ENCODE results near the gene ALKBH4.
"Not testable (repeated sequence)": the region's sequence is repeated elsewhere in the genome, so short reads cannot be mapped to it uniquely, and the experiment has no call there.

The ALKBH4 gene, protein sequence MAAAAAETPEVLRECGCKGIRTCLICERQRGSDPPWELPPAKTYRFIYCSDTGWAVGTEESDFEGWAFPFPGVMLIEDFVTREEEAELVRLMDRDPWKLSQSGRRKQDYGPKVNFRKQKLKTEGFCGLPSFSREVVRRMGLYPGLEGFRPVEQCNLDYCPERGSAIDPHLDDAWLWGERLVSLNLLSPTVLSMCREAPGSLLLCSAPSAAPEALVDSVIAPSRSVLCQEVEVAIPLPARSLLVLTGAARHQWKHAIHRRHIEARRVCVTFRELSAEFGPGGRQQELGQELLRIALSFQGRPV

DNA sequence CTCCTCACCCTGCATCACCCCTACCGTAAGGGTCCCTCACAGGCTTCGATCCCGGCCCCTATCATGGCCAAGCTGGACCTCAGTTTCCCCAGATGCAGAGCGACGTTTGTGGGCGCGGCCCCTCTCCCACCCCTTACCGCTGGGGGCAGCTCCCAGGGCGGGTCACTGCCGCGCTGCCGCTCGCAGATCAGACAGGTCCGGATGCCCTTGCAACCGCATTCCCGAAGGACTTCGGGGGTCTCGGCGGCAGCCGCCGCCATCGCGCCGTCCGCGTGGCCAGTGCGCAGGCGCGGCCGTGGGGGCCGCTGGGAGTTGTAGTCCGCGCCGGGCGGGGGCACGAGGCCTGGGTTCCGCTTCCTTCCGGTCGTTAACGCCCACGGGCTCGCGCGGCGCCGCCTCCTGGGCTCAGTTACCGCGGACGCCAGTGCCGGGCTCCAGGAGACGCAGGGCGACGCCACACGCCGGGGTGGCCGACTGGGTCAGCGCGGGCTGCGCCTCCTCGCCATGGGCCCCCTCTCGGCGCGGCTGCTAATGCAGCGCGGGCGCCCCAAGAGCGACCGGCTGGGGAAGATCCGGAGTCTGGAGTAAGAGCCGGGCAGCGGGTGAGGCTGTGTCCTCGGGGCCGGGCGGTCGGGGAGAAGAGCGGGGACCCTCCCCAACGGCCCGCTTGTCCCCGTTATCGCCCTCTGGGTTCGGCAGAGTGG is at the start of gene ALKBH4, which contains the start of gene LRWD1:
ALKBH4 (minus strand) TSS at position 287 of the 704 bp plus-strand sequence; CDS start at position 260, 27 bp downstream.
LRWD1 (plus strand) TSS at position 408 of the 704 bp plus-strand sequence; CDS start at position 505, 97 bp downstream.
- Mint-ChIP-seq H3K4me3 (peak within 1 kb of the TSS; percentile 94), H3K27me3 (no peaks in the 10 kb centered on the region), H3K36me3 (no peaks in the 10 kb centered on the region), H3K27ac (peak within 1 kb of the TSS; percentile 84), H3K4me1 (ENCODE audit: low read depth) (peaks cover 25% of the 10 kb centered on the region), H3K9me3 (ENCODE audit: low read depth) (no peaks in the 10 kb centered on the region)

DNA sequence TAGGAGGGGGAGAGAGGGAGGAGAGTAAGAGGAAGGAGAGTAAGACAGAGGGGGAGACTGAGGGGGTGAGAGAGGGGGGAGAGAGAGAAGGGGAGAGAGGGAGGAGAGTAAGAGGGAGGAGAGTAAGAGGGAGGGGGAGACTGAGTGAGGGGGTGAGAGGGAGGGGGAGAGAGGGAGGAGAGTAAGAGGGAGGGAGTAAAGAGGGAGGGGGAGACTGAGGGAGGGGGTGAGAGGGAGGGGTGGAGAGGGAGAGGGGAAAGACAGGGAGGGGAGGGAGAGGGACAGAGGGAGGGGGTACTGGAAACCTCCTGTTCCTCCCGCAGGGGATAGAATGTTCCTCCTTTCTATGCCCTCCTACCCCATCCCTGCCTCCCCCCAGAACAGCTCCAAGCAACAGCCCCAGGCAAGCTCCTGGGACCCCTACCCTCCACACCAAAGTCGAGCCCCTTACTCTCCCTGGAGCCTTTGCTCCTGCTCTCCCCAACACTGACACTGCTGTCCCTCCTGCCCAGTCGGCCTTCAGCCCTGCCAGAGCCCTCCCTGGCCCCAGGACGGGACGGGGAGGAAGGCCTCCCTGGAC is 48.1 kb upstream of the ALKBH4 start:
- H3K4me3 Mint-ChIP-seq; H3K36me3 Mint-ChIP-seq; H3K9me3 Mint-ChIP-seq (ENCODE audit: low read depth); H3K27ac Mint-ChIP-seq; H3K4me1 Mint-ChIP-seq (ENCODE audit: low read depth); H3K27me3 Mint-ChIP-seq: not testable (repeated sequence)

DNA sequence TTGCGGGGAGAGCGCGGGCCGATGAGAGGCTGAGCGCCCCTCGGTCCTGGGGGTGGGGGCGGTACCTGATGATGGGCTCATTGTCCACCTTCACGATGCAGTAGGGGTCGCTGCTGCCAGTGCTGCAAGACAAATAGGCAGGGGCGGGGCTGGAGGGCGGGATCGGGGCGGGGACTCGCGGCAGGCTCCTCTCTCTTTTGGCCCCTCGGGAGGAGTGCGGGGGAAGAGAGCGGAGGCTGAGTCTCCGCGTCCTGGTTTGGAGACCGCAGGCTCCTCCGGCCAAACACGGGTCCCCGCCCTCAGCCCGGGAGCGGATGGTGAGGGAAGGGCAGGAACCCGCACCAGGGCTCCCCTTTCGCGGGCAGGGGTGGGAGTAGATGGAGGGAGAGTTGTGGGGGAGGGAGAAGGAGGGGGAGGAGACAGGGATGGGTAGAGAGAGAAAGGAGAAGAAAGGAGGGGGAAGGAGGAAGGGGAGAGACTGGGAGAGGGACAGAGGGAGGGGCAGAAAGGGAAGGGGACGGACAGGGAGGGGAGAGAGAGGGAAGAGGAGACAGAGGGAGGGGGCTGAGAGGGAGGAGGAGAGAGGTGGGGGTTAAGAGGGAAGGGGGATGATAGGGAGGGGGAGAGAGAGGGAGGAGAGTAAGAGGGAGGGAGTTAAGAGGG is 47.3 kb upstream of the ALKBH4 start:
- H3K4me1 Mint-ChIP-seq (ENCODE audit: low read depth); H3K27ac Mint-ChIP-seq; H3K27me3 Mint-ChIP-seq; H3K9me3 Mint-ChIP-seq (ENCODE audit: low read depth); H3K4me3 Mint-ChIP-seq; H3K36me3 Mint-ChIP-seq: not testable (repeated sequence)

DNA sequence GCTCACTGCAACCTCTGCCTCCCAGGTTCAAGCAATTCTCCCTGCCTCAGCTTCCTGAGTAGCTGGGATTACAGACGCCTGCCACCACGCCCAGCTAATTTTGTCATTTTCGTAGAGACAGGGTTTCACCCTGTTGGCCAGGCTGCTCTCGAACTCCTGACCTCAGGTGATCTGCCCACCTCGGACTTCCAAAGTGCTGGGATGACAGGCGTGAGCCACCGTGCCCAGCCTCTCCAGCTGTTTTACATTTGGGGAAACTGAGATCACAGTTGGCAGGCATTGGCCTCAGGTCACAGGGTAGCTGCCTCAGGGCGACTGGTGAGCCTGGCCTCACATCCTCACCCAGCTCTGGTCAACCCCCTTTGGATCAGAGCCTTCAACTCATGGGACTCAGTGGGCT is 45.9 kb upstream of the ALKBH4 start:
- not testable (repeated sequence) for H3K27ac Mint-ChIP-seq; H3K27me3 Mint-ChIP-seq; H3K9me3 Mint-ChIP-seq (ENCODE audit: low read depth)

DNA sequence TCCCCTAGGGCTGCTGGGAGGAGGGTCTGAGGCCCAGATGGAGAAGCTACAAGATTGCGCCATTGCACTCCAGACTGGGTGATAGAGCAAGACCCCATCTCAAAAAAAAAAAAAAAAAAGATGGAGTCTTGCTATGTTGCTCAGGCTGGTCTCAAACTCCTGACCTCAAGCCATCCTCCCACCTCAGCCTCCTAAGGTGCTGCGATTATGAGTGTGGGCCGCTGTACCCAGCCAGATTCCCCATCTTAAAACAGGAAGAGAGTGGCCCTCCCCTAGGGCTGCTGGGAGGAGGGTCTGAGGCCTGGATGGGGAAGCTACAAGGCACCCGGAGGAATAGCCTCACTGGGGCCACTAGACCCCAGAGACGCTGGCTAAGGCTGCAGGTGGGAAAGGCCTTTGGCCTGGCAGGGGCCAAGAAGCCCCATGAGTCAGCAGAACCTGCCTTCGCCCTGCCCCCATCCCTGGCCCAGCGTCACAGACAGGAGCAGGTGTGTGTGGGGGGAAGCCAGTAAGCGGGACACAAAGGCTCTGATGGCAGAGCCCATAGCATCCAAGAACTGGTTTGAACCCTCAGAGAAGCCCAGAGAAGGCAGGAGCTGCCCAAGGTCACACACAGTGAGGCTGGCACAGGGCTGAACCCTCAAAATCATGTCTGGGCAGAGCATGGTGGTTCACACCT is 42.9 kb upstream of the ALKBH4 start:
- not testable (repeated sequence) for H3K27ac Mint-ChIP-seq; H3K4me1 Mint-ChIP-seq (ENCODE audit: low read depth); H3K9me3 Mint-ChIP-seq (ENCODE audit: low read depth); H3K36me3 Mint-ChIP-seq; H3K27me3 Mint-ChIP-seq; H3K4me3 Mint-ChIP-seq

More for the DNA sequence above, 45.9 kb upstream of the ALKBH4 start:
- H3K36me3 Mint-ChIP-seq; H3K4me1 Mint-ChIP-seq (ENCODE audit: low read depth); H3K4me3 Mint-ChIP-seq: not testable (repeated sequence)

DNA sequence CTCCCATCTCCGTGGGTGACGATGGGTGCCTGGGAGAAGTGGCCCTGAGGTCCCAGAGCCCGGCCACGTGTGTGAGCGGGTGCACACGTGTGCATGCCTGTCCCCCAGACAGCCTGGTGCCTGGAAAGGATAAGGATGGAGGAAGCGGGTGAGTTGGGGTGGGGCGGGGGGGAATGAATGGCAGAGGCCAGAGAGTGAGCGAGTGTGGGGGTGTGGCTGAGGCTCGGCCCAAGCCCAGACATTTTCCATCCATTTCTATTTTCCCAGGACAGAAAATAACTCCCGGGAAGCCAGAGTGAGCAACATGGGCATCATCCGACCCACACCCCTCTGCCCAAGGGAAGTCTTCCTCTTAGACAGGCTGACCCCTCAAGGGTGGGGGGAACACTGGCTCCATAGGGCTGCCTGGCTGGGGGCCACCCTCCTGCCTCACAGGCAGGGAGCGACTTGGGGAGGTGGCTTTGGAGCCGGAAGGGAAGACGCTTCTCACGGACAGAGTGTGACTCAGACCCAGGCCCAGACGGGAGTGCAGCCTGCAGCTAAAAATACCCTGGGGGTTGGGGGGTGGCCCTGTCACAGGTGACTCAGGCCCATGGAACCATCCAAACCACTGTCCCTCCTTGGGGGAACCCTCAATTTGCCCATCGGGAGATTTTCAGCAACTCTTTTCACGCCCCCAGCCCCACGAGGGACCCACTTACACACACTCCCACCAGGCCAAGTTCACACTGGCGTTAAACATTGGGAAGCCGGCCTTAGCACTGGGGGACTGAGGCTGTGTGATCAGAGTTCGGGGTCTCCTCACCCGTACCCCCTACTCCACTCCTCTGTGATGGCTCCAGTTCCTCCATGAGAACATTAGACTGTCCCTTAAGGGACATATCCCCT is 40.9 kb upstream of the ALKBH4 start:
- not testable (repeated sequence) for H3K9me3 Mint-ChIP-seq (ENCODE audit: low read depth); H3K27ac Mint-ChIP-seq; H3K4me3 Mint-ChIP-seq; H3K4me1 Mint-ChIP-seq (ENCODE audit: low read depth); H3K36me3 Mint-ChIP-seq; H3K27me3 Mint-ChIP-seq

DNA sequence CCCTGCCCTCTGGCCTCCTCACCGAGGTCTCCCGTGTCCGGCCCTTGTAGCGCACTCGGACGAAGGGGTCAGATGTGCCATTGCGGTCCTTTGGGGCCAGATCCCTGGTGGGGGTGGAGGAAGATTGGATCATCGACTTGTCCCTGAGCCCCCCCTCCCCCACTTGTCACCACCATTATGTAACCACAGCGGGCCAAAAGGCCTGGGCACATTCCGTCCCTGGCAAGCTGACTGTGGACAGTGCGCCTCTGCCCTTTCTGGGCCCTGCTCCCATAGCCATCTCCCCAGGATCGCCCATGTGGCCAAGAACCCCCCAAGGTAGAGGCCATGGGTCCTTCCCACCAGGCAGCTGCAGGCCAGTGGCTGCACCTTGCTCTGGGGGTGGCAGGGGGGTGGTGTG is 38.5 kb upstream of the ALKBH4 start:
- H3K27ac Mint-ChIP-seq; H3K4me3 Mint-ChIP-seq; H3K4me1 Mint-ChIP-seq (ENCODE audit: low read depth); H3K27me3 Mint-ChIP-seq; H3K36me3 Mint-ChIP-seq; H3K9me3 Mint-ChIP-seq (ENCODE audit: low read depth): not testable (repeated sequence)

DNA sequence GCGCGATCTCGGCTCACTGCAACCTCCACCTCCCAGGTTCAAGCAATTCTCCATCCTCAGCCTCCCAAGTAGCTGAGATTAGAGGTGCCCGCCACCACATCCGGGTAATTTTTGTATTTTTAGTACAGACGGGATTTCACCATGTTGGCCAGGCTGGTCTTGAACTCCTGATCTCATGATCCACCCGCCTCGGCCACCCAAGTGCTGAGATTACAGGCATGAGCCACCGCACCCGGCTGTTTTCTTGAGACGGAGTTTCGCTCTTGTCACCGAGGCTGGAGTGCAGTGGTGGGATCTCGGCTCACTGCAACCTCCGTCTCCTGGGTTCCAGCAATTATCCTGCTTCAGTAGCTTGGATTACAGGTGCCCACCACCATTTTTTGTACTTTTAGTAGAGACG is 33.7 kb upstream of the ALKBH4 start:
- not testable (repeated sequence) for H3K36me3 Mint-ChIP-seq; H3K27ac Mint-ChIP-seq; H3K4me1 Mint-ChIP-seq (ENCODE audit: low read depth); H3K4me3 Mint-ChIP-seq; H3K27me3 Mint-ChIP-seq; H3K9me3 Mint-ChIP-seq (ENCODE audit: low read depth)

DNA sequence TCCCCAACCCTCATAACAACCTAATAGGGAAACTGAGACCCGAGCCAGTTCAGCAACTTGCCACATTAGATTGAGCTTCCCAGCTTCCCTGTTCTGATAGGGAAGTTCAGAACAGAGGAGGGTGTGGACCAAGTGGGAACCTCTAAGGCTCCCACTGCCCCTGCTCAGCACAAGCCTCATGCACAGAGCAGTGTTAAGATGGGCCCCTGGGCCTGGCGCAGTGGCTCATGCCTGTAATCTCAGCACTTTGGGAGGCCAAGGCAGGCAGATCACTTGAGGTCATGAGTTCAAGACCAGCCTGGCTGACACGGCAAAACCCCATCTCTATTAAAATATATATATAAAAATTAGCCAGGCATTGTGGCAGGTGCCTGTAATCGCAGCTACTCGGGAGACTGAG is 32.6 kb upstream of the ALKBH4 start:
- not testable (repeated sequence) for H3K36me3 Mint-ChIP-seq; H3K4me3 Mint-ChIP-seq; H3K4me1 Mint-ChIP-seq (ENCODE audit: low read depth); H3K9me3 Mint-ChIP-seq (ENCODE audit: low read depth); H3K27ac Mint-ChIP-seq; H3K27me3 Mint-ChIP-seq

DNA sequence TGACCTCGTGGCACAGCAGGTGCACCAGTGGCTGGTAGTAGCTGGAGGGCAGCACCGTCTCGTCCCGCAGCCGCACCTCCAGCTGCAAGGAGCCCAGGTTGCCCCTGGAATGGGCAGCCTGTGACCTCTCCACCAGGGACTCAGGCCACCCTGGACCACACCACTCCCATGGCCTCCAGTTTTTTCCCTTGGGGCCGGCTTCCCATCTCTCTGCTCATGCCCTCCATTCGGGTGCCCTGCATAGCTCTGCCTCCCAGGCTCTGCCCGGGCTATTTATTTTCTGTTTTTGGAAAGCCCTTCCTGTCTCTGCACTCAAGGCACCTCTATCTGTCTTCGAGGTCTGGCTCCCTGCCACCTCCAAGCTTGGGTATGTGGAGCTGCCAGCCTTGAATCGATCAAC is 32.2 kb upstream of the ALKBH4 start:
- H3K27ac Mint-ChIP-seq; H3K36me3 Mint-ChIP-seq; H3K4me1 Mint-ChIP-seq (ENCODE audit: low read depth); H3K27me3 Mint-ChIP-seq; H3K9me3 Mint-ChIP-seq (ENCODE audit: low read depth); H3K4me3 Mint-ChIP-seq: not testable (repeated sequence)

DNA sequence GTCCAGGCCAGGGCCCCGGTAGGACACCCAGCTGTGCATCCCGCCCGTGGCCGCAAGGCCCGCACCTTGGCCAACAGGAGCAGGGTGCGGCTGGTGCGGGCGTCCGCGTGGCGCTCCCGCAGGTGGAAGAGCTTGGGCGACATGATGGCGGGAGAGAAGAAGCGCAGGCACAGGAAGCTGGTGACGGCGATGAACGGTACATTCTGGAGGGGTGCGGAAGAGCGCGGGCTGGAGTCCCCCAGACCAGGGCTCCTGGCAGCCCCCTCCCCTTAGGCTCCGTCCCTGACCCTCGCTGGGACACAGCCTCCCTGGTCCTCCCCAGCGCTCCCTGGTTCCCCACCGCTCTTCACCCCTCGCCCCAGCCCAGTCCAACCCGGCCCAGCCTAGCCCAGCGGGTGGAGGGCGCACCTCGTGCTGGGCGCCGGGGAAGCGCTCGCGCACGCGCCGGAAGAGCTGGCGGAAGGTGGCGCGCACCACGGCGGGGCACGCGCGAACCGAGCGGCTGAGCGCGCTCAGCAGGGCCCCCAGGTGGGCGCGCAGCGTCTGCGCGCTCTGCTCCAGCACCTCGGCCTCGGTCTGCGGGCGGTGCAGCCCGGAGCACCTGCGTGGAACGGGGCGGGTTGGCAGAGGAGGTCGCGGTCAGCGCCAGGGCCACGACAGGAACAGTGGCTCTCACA is 29.9 kb upstream of the ALKBH4 start:
- not testable (repeated sequence) for H3K4me3 Mint-ChIP-seq; H3K27ac Mint-ChIP-seq; H3K4me1 Mint-ChIP-seq (ENCODE audit: low read depth); H3K9me3 Mint-ChIP-seq (ENCODE audit: low read depth); H3K27me3 Mint-ChIP-seq; H3K36me3 Mint-ChIP-seq

DNA sequence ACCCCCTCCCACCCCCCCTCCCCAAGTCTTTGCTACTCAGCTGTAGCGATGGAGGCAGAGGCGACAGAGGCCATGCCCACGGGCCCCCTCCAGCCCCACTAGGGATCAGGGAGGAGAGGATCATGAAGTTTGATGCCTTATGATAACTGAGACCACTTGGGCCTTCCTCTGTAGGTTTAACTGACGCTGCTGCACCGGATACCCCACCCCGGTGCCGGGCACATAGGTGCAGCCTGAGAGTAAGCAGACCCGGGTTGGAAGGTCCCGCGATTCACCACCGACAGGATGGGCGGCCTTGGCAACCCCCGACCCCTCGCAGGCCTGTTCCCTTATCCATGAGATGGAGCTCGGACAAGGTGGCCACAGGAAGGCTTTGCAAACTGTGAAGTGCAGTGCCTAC is 29.4 kb upstream of the ALKBH4 start:
- not testable (repeated sequence) for H3K27me3 Mint-ChIP-seq; H3K27ac Mint-ChIP-seq; H3K36me3 Mint-ChIP-seq; H3K9me3 Mint-ChIP-seq (ENCODE audit: low read depth); H3K4me3 Mint-ChIP-seq; H3K4me1 Mint-ChIP-seq (ENCODE audit: low read depth)

DNA sequence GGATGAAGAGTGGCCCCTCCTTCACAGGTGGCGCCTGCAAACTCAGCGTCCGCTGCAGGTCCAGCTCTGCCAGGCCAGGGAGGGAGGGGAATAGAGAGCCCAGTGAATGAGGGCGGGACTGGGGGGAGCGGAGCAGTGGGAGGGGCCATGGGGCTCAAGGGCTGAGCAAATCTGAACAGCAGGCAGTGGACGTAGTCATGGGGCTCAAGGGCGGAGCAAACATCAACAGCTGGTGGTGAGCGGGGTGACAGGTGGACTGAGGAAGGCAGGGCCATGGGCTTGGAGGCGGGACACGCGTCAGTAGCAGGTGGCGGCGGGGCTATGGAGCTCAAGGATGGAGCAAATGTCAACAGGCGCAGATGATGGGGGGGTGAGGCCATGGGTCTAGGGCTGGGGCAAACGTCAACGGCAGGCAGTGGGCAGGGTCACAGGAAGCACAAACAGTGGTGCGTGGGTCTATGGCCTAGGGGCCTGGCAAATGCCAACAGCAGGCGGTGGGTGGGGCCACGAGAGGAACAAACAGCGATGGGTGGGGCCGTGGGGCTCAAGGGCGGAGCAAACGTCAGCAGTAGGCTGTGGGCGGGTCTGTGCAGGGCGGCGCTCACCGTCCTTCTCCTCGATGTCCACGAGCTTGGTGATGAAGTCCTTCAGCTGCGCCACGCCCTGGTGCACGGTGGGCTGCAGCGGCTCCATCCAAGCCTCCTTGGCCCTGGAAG is 28.7 kb upstream of the ALKBH4 start:
- not testable (repeated sequence) for H3K36me3 Mint-ChIP-seq; H3K4me1 Mint-ChIP-seq (ENCODE audit: low read depth); H3K4me3 Mint-ChIP-seq; H3K27ac Mint-ChIP-seq; H3K9me3 Mint-ChIP-seq (ENCODE audit: low read depth); H3K27me3 Mint-ChIP-seq

All from activated naive CD8-positive, alpha-beta T cell (primary cell).